Esophagus squamous epithelium (tissue), 4 donors: ENCODE results near the gene EIF4ENIF1.

Source experiments
- CTCF ChIP-seq, 6 experiments: fragments of 450-650 bp in 4 of 6; fragments of 200-600 bp in 2 of 6; sonication (generic) in 2 of 6; IDR thresholded peaks; one replicate each; pipeline ENCODE4 v1.5.1; 2016 to 2019; ENCODE audit warnings: antibody characterized with exemption in 6 of 6, mild to moderate bottlenecking in 4 of 6, moderate library complexity in 4 of 6
- POLR2A ChIP-seq, 4 donors: fragments of 450-650 bp; IDR thresholded peaks; one replicate each; pipeline ENCODE4 v1.6.1; 2017; ENCODE audit warnings: antibody characterized with exemption in 4 of 4, mild to moderate bottlenecking in 4 of 4, moderate library complexity in 3 of 4

DNA sequence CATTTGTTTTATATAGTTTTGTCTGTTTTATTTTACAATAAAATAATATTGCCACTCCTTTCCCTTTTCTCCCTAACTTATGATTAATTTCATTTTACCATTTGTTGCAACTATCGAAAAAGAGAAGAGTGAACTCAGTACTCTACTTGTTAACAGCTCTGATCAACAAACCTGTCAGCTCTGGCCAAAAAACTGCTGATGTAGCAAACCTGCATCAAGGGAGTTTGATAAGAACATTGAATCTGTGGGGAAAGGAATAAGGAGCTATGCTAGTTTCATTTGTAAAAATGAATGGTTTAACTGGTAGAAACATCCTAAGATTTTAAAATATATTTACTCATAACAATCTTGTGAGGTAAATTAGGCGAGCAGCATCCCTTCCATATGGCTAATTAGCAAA is 42.9 kb downstream of the EIF4ENIF1 start:
- TF ChIP-seq CTCF (IDR thresholded peaks at IDR 0.05) = no peak
- TF ChIP-seq POLR2A (IDR thresholded peaks at IDR 0.05) = no peak
